Small intestine (tissue), 7 donors: ENCODE measurements around the gene TSACC. TPM values are rescaled to one million over a fixed set of nuclear protein-coding genes. Genes with fewer than 3 reads are reported as not detected.

Source experiments
- DNase-seq, 2 donors: peaks; one replicate each; pipeline versions ENCODE4 v3.0.0 to v3.0.0-alpha.2; 2013
- FAIRE-seq: peaks from 2 replicates; lab custom pipeline; 2012; peaks lifted over from hg19 to GRCh38; lab: Jason Lieb, UNC
- H3K27ac ChIP-seq, 3 donors: one replicate each; pipeline ENCODE4 v1.5.1; 2013; ENCODE audit warnings: low read length in 2 of 3, mild to moderate bottlenecking in 2 of 3, control low read depth in 1 of 3, inconsistent platforms in 1 of 3, low read depth in 1 of 3, moderate library complexity in 1 of 3
- H3K27me3 ChIP-seq, 3 donors: one replicate each; pipeline ENCODE4 v1.6.1; 2013; ENCODE audit warnings: low read length in 3 of 3, inconsistent platforms in 1 of 3; ENCODE audit not compliant: control insufficient read depth in 3 of 3, insufficient read depth in 3 of 3
- H3K36me3 ChIP-seq, 3 donors: one replicate each; pipeline ENCODE4 v1.6.1; 2013; ENCODE audit warnings: low read length in 3 of 3, inconsistent platforms in 1 of 3, low read depth in 1 of 3, mild to moderate bottlenecking in 1 of 3, moderate library complexity in 1 of 3; ENCODE audit not compliant: control insufficient read depth in 3 of 3, insufficient read depth in 2 of 3
- H3K4me1 ChIP-seq, 3 donors: one replicate each; pipeline ENCODE4 v1.6.1; 2013; ENCODE audit warnings: low read length in 2 of 3, inconsistent platforms in 1 of 3, low read depth in 1 of 3, mild to moderate bottlenecking in 1 of 3, moderate library complexity in 1 of 3; ENCODE audit not compliant: control insufficient read depth in 3 of 3, insufficient read depth in 2 of 3
- H3K4me3 ChIP-seq, 3 donors: one replicate each; pipeline ENCODE4 v1.5.1; 2013; ENCODE audit warnings: low read length in 3 of 3, control low read depth in 1 of 3, inconsistent platforms in 1 of 3, low read depth in 1 of 3, mild to moderate bottlenecking in 1 of 3, moderate library complexity in 1 of 3
- H3K9me3 ChIP-seq, 2 donors: one replicate each; pipeline ENCODE4 v1.6.1; 2013; ENCODE audit warnings: low read depth in 1 of 2, low read length in 1 of 2; ENCODE audit not compliant: control insufficient read depth in 2 of 2, insufficient read depth in 1 of 2
- WGBS, 3 donors: extraction: QIAGEN DNeasy Blood & Tissue Kit; methylation state at CpG; one replicate each; pipeline ENCODE4 v1.1.7; 2013; 5-methylcytosine and 5-hydroxymethylcytosine counted together
- polyA plus RNA-seq, 4 donors: library from polyadenylated mRNA; stranded (reverse) in 3 of 4; unstranded in 1 of 4; fragments of 200-250 nt in 3 of 4; fragments of 120-200 nt in 1 of 4; gene quantifications; one replicate each; pipeline versions ENCODE4 v1.2.1 to v1.2.3, GENCODE V29; 2013
- donor health status: healthy with polysubstance abuse.
- donor health status: control.
- donor health status: control.
- donor health status: Bipolar disorder and iron deficiency.
- donor health status: healthy.

Gene TSACC
- polyA plus RNA-seq, 4 donors = 0.73 to 3.1 (median 1.0) TPM; not detected in 1

DNA sequence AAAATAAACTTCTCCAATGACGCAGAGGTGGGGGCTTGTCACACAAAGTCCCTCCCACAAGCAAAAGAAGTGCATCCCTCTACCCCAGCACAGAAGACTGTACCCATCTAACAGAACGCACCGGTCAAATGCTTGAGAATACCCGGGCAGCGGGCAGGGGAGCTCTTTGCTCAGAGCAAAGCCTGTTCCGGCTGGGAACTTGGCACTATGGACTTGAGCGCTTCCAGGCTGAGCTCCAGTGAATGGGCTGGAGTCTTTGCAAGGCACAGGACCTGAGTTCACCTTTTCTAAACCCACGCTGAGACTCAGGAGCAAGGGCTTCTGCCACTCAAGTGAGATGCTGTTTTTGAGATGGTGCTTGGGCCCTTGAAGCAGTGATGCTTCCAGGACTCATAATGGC lies 51.0 kb downstream of the TSACC start:
- H3K4me3 ChIP-seq = no peak overlapping the region
- DNase-seq (no peak), FAIRE-seq (no peak)
- 92 to 95% (median 94%) methylated on average over 8 of the region's 8 CpGs for WGBS, 3 donors
- no peak overlapping the region for H3K27ac ChIP-seq
- peaks cover 0 to 11% (median 0%) of the 10 kb centered on the region in 3 donors for H3K36me3 ChIP-seq
- no peaks in the 10 kb centered on the region for H3K9me3 ChIP-seq
- peaks cover 0 to 9% (median 0%) of the 10 kb centered on the region in 3 donors for H3K4me1 ChIP-seq
- peaks cover 0 to 80% (median 21%) of the 10 kb centered on the region in 3 donors for H3K27me3 ChIP-seq

DNA sequence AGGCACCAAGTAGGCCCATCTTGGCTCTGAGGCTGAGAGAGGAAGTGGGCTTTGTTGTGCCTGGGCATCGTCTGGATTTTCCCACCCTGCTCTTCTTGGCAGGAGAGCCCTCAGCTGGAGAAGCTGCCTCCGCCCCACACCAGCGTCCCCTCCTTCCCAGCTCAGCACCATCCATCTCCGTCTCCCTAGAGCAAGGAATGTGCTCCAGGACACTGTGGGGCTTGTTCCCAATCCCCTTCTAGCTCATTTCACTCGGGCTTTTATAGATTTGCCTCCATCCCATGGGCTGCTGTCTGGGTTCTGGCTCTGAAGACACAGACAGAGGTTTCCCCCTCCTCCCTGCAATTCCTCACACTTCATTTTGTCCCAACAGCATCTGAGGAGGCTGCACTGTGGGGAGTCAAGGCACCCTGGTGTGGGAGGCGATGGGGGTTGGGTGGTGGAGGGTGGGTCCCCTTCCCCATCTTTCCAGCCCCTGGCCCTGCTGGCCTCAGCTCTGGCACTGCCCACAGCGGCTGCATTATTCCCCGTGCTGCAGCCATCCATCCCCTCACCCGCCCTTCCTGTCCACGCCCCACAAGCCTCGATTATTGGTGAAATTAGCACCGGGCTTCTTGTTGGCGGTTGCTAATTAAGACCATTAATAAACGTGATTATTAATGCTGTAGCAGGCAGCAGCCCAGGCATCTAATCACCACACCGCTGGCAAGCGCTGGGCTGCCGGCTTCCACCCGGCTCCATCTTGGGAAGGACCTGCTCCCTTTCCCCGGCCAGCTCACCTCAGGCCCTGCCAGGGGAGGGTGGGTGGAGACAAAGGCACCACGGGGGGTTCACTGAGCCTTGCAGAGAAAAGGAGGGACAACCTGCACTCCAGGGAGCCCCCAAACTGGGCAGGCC lies 52.4 kb downstream of the TSACC start:
- H3K4me3 ChIP-seq = no peak overlapping the region
- H3K9me3 ChIP-seq = no peaks in the 10 kb centered on the region
- H3K27ac ChIP-seq = no peak overlapping the region
- 42 to 53% (median 51%) methylated on average over 20 of the region's 20 CpGs for WGBS, 3 donors
- no peaks in the 10 kb centered on the region for H3K36me3 ChIP-seq
- peaks cover 0 to 9% (median 0%) of the 10 kb centered on the region in 3 donors for H3K4me1 ChIP-seq
- FAIRE-seq (no peak), DNase-seq (no peak)
- H3K27me3 ChIP-seq = peaks cover 0 to 87% (median 21%) of the 10 kb centered on the region in 3 donors

DNA sequence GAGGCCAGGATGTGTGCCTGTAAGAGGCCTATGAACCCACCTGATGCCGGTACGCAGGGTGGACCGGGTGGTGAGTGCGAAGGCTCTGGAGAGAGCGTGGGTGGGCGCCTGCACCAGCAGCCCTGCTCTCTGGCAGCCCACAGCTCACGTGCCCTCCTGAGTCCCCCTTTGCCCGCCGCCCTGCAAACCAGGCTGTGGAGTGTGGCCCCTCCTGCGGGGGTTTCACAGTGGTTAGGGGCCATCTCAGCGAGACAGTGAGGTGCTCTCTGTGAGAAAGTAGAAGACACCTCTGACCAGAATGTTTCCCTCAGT lies 53.0 kb downstream of the TSACC start:
- WGBS, 3 donors = 71 to 79% (median 75%) methylated on average over 6 to 11 of the region's 11 CpGs
- Histone ChIP-seq H3K4me1 (peaks cover 0 to 9% (median 0%) of the 10 kb centered on the region in 3 donors), H3K27me3 (peaks cover 0 to 85% (median 21%) of the 10 kb centered on the region in 3 donors), H3K4me3 (no peak overlapping the region), H3K36me3 (no peaks in the 10 kb centered on the region), H3K9me3 (no peaks in the 10 kb centered on the region), H3K27ac (no peak overlapping the region)
- no peak for DNase-seq
- FAIRE-seq = no peak

DNA sequence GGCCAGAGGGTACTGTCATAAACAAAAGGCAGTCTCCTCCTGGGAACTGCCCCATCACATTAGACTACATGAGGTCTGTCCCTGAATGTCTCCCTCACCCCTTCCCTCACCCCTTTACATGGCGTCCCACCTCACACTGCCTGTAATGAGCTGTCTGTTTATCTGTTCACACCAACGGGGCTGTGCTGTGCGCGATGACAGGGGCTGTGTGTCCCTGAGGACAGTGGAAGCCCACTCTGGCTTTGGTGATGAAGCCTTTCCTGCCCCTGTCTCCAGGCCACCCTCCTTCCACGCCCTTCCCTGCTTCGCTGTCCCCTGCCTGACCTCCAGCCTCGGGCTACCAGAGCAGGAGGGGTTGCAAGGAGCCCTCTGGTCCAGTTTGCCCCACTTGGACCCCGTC lies 53.4 kb downstream of the TSACC start:
- H3K4me3 ChIP-seq = no peak overlapping the region
- 61 to 68% (median 66%) methylated on average over 8 of the region's 8 CpGs for WGBS, 3 donors
- H3K9me3 ChIP-seq = no peaks in the 10 kb centered on the region
- DNase-seq (no peak), FAIRE-seq (no peak)
- H3K27me3 ChIP-seq = peaks cover 0 to 82% (median 21%) of the 10 kb centered on the region in 3 donors
- H3K27ac ChIP-seq = no peak overlapping the region
- no peaks in the 10 kb centered on the region for H3K36me3 ChIP-seq
- H3K4me1 ChIP-seq = peaks cover 0 to 9% (median 0%) of the 10 kb centered on the region in 3 donors

DNA sequence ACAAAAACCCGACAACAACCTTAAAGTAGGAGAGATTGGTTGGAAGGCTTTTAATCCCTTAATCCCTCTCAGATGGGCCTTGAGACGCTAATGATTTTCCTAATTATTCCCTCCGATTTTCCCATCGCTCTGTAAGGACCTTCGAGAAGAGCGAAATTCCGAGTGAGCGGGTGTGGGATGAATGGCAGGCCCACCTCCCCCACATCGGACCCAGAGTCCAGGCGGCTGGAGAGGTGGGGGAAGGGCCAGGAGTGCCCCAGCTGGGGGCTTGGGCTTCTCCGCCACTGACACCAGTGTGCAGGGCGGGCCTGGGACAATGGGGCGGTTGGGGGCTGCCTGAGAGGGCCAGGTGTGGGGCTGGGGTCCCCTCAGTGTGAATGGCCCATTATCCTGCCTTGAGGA lies 54.1 kb downstream of the TSACC start:
- DNase-seq = no peak
- WGBS, 3 donors = 73 to 84% (median 81%) methylated on average over 13 of the region's 13 CpGs
- Histone ChIP-seq H3K4me3 (no peak overlapping the region), H3K27ac (no peak overlapping the region), H3K4me1 (peaks cover 0 to 9% (median 0%) of the 10 kb centered on the region in 3 donors), H3K27me3 (peaks cover 0 to 74% (median 18%) of the 10 kb centered on the region in 3 donors), H3K9me3 (no peaks in the 10 kb centered on the region), H3K36me3 (no peaks in the 10 kb centered on the region)
- FAIRE-seq = no peak

DNA sequence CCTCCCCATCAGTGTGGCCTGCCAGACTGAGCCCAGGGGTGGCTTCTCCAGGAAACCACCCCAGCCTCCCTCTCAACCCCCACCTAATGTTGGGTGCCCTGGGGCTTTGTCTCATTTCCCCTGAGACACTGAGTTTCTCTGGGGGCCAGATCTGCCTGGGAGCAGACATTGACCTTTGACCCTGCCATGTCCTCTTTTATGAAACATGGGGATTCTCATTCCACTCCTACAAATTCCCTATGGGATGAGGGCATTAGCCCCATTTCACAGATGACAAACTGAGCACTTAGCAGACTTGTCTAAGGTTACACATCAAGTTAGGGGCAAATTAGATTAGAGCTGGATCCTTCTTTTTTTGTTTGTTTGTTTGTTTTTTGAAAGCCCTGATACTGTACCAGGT lies 54.8 kb downstream of the TSACC start:
- Histone ChIP-seq H3K27me3 (peaks cover 0 to 68% (median 12%) of the 10 kb centered on the region in 3 donors), H3K27ac (no peak overlapping the region), H3K9me3 (no peaks in the 10 kb centered on the region), H3K4me1 (peaks cover 0 to 4% (median 0%) of the 10 kb centered on the region in 3 donors), H3K36me3 (no peaks in the 10 kb centered on the region), H3K4me3 (no peak overlapping the region)
- FAIRE-seq (no peak), DNase-seq (no peak)

DNA sequence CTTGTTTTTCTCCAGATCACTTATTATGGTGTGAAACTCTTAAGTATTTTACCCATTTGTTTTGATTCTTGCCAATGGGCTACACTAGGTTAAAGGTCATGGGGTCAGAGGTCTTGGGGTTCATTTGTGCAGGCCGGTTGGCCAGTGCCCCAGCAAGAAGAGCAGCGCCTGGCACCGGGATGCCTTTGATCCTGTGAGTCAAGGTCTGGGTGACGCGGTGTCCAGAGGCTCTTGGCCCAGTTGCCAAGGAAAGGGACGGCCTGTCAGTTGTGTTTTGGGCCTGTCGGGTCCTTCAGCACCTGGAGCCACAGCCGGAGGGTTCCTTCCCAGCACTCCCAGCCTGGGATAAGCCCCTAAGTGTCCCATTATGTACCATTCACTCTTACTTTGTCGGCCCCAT lies 55.8 kb downstream of the TSACC start:
- FAIRE-seq (no peak), DNase-seq (no peak)
- Histone ChIP-seq H3K27me3 (peaks cover 0 to 60% (median 10%) of the 10 kb centered on the region in 3 donors), H3K27ac (no peak overlapping the region), H3K36me3 (no peaks in the 10 kb centered on the region), H3K9me3 (no peaks in the 10 kb centered on the region), H3K4me3 (no peak overlapping the region), H3K4me1 (no peaks in the 10 kb centered on the region)
- 63 to 81% (median 79%) methylated on average over 9 of the region's 9 CpGs for WGBS, 3 donors

GRCh38 chr1:156394835-156395461 lies 56.6 kb downstream of the TSACC start:
- FAIRE-seq (no peak), DNase-seq (no peak)
- WGBS, 3 donors = 64 to 69% (median 68%) methylated on average over 16 of the region's 16 CpGs
- Histone ChIP-seq H3K27me3 (peaks cover 0 to 60% (median 1%) of the 10 kb centered on the region in 3 donors), H3K4me3 (no peak overlapping the region), H3K9me3 (no peaks in the 10 kb centered on the region), H3K4me1 (no peaks in the 10 kb centered on the region), H3K36me3 (no peaks in the 10 kb centered on the region), H3K27ac (no peak overlapping the region)
